Stimulated activated CD4-positive, alpha-beta T cell treated with anti-CD3 and anti-CD28 coated beads, Interleukin-4, amount 100 ng/mL, for 24 hours (primary cell): ENCODE results near the gene PSMD3.
A peak's percentile ranks its signal among the peaks of the same experiment; 100 is the strongest.

Experiments used
- DNase-seq: peaks from one replicate; pipeline ENCODE4 v3.0.0-alpha.2; 2020

The PSMD3 gene

DNA sequence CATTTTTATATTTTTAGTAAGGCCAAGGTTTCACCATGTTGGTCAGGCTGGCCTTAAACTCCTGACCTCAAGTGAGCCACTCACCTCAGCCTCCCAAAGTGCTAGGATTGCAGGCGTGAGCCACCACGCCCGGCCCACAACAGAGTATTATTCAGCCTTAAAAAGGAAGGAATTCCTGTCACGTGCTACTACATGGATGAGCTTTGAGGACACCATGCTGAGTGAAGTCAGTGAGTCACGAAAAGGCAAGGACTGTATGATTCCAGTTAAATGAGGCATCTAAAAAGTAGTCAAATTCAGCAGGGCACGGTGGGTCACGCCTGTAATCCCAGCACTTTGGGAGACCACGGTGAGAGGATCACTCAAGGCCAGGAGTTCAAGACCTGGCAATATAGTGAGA lies 44.3 kb downstream of the PSMD3 start:
- no peak for DNase-seq

DNA sequence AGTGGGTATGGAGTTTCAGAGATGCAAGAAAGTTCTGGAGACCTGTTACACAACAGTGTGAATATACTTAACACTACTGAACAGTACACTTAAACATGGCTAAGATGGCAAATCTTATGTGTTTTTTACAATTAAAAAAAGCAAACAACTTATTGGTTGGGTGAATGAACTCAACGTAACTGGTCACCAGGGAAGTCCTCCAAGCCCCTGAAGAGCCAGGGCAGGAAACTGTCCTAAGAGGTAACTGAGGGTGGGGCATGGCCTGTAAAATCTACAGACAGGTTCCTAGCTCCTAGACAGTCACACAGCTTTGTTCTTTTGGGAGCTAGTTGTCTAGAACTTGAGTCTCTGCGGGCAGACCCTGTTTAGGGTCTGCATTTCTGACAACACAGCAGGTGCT lies 45.0 kb downstream of the PSMD3 start:
- no peak for DNase-seq

DNA sequence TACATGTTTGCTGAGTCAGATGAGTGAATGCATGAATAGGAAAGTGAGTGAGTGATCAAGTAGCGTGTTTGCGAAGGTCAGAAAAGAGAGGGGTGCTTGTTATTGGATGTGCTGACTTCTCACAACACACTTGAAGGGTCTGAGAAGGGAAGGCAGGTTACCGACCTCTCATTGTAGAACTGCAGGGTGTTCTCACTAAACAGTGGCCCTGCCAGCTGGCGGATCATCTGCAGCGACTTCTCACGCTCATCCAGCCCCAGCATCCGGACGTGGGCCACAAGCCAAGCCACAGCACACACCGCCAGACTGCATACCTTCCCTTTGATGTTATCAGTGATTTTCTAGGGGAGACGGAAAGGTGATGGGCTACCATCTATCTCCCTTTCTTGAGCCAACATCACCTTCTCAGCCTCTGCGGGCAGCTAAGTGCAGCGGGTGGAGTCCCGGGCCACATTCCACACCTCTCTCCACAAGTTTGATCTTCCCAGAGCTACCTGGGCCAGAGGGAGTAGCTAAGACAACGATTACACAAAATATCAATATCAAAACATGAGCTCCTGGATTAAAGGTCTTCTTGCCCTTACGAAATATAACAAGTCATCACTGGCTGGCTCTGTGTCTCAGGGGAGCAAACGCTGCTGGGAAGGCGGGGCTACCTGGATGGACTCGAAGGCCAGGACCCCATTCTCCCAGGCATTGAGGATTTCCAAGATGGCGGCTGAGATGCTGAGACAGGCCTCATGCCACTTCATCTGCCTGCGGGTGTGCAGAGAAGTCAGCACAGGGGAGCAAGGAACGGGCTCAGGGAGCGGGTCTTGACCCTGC lies 45.6 kb downstream of the PSMD3 start:
- peak; percentile 39 for DNase-seq

DNA sequence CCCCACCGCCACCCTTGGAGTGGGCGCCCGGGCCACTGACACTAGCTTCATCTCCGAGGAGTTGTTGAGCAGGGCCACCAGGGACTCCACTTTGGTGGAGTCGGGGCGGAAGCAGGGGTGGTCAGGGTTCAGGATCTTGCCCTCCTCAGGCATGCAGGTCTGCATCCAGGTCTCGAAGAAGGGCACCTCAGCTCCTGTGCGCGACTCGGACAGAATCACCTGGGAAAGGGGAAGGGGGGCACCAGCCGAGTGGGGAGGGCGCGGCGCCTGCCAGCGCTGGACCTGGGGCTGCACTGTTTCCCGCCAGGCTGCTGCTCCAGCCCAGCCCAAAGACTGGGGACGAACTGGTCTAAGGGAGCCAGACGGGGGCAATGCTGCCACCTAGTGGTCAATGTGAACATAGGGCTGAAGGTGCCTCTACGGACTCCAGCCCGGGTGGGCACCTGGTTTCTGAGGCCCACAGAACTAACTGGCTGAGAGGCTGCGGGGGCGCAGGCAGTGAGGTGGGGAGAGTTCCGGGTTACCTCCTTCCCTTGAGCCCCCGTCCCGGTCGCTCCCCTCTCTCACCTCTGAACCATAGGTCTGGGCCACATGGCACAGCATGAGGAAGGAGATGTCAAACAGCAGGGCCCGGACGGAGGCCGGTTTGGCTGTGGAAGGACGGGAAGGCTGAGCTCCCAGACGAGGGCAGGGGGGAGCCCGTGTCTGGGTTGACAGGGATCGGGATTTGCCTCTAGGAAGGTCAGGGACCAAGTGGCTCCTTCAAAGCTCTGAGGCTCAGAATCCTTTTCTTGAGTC lies 46.4 kb downstream of the PSMD3 start:
- peak; percentile 79 for DNase-seq

DNA sequence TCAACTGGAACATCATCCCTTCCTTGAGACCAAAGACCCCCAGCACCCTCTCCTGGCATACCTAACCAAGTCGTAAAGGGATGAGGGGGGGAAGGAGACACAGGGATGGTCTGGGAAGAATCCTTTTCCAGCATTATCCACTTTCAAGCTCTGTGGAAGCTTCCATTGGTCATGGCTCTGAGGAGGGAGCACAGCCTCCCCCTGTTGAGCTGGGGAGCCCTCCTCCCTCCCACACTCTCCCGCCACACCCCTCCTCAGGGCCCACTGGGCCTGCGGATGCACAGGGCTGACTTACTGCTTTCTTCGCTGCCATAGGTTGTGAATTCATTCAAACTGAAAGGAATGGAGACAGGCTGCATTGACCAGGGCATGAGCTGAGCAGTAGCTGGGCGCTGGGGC lies 47.0 kb downstream of the PSMD3 start:
- DNase-seq: no peak

DNA sequence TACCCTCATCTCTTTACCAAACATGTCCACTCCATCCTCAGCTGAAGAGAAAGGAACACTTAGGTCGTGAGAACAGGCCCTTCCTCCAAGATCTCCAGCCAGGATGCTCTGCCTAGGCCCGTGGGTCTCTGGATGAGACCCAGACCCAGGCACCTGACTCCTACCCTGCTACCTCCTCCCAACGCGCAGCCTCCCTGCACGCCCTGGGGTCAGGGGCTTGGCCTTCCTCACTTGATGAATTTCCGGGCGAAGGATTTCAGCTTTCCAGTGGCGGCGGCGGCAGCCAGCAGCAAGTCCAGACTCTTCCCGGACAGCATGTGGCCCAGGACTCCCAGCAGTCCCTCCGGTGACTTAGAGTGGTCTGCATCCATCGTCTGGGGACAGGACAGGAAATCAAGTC lies 48.0 kb downstream of the PSMD3 start:
- no peak for DNase-seq

DNA sequence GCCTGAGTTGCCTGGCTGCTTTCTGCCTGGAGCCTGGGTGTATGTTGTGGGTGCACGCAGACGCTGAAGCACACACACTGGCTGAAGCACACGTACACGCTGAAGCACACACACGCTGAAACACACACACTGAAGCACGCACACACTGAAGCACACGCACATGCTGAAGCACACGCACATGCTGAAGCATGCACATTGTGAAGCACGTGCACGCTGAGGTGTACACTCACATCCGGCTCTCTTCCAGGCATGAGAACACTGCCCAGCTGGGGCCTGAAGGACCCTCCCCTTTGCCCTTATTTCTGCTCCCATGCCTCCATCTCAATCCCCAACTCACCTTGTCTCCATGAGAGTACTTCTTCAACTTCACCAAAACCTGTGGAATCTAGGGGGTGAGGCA lies 51.1 kb downstream of the PSMD3 start:
- DNase-seq: no peak

DNA sequence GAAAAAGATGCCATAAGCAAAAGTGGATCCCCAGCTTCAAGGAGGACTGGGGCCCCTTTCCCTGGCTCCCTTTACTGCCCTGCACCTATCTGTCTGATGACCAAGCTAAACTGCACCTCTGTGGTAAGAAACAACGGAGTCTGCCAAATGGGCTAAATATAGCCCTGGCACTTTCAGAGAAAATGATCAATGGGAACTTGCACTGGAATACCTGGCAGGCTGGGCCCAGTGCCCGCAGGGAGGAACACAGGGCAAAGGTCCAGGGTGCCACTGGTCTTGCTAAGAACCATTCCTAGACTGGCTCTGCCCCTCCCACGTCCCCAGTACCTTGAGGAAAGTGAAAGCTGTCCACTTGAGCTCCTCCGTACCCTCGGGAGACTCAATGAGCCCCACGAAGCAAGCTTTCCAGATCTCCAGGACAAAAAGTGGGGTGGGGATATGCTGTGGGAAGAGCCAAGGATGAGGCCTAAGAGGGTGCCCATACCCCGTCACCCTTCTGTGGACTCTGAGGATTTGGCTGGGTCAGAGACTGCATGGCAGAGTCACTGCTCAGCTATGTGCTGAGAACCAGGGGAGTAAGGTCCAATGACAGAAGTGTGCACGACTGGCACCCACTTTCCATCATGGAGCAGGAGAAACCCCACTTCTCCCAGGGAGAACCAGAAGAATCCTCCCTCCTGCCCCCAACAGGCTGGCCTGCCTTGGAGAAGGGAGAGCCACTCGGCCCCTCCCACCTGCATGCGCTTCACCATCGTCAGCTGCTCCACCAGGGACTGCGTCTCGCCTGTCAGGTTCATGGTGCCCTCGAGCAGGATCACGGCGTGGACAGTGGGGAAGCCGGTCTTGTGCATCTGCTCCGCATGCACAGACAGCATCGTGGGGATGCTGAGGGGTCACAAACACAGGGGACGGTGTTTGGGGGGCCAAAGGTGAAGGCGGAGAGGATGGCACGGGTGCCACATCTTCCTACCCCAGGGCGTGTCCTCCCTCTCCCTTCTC lies 52.0 kb downstream of the PSMD3 start:
- DNase-seq: no peak

DNA sequence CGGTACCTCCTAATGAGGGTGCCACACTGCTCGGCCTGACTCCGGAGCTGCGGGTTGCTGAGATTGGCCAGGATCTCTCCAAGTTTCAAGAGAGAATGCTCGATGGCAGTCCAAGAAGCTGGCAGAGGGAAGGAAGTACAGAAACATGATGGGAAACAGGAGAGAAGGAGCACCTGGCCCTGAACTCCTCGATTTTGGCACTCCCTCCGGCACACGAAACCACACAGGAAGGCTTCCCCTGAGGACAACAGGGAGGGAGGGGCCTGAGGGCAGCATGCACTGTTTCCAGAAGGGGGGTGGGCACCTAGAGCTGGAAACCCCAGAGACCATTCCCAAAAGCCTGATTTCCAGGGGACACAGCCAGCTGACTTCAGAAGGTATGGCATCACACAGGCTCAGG lies 52.7 kb downstream of the PSMD3 start:
- no peak for DNase-seq

DNA sequence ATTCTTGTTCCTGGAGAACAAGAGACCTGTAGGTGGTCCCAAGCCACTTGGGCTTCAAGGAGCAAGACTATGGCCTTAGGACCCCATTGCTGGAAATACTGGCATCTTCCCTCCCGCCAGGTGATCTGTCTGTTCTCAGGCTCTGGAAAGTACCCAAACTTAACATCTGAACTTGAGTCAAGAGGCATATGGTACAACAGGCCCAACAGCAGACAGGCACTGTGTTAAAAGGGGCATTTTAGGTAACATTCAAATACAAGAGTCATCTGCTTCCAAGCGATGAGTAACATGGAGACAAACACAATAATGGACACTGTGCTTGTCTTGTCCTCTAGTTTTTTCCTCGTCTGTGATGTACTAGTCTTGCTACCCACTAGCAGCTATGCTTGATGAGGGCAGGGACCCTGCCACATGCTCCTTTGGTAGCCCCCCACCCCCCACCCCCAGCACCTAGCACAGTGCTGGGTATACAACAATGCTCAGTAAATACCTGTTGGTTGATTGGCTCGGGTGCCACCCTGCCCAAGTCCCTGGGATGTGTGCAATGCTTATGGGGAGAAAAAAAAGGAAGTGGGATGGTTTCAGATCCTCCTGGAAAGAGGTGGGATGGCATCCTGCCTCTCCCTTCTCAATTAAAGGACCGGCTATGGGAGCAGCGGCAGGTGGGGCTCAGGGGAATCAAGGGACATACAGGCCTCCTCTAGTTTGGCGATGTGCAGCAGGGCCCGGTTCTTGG lies 54.0 kb downstream of the PSMD3 start:
- no peak for DNase-seq

DNA sequence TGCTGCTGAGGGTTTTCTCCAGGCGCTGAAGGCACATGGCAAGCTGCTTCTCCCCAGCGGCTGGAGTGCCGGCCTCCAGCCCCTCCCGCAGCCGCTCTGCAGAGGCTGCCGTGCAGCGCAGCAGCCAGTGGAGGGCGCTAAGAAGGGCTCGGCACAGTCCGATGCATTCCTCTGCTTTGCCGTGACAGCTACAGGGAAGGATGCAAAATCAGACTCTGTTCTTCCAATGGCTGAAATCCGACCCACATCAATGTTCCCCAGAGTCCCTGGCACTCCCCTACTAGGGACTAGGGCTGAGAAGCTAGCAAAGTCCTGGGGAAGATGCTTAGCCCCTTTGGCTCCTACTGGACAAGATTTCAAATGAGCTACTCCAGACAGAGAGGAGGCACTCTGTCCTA lies 54.6 kb downstream of the PSMD3 start:
- DNase-seq: no peak

DNA sequence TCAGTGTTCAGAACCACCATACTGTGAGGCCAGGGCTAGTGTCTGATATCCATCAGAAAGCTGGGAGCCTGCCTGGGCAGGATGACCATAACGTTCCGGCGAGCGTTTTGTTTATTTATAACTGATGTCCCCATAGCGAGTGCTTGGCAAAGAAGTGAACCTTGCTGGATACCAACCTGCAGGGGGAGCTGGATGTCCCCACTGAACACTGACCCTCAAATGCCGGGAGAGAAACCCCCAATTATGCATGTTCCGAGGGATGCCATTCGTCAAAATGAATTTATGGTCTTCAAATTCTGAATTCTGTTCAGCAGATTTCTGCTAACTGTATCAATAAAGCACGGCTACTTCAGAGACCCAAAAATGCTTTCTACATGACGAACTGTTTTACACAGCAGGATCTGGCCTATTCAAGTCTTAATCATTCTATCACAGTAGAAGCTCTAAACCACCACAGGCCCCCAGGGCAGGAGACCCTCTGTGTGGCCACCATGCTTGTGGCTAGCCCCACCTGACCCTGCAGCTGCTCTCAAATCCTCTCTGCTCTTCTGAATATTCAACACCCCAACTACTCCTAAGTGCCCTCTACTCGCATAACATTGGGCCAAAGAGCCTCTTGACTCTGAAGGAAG lies 58.4 kb downstream of the PSMD3 start:
- no peak for DNase-seq

DNA sequence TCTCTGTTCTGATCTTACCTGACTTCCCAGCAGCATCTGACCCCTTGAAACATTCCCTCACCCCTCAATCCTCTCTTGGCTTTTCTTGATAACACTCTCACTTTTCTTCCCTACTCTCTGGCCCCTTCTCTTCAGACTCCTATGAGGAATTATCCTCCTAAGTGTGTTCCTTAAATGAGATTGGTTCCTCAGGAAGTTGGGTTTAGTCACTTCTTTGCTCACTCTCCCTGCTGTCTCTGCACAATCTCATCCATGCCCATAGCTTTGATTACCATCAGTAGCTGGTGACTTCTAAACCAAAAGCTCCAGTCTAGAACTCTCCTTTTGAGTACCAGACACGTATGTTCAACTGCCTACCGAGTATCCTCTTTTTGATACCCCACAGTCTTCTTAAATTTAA lies 60.6 kb downstream of the PSMD3 start:
- DNase-seq: no peak
